ENCODE results near the gene LCOR.

LCOR gene

GRCh38 chr10:96896884-96897589 is 64.9 kb downstream of the LCOR start:
- Histone ChIP-seq H3K9ac (ENCODE audit: low read depth, low read length) (no peak overlapping the region), H3K9me3 (ENCODE audit: control insufficient read depth, insufficient read depth, low read length) (no peaks in the 10 kb centered on the region), H3K36me3 (ENCODE audit: control insufficient read depth, insufficient read depth, low read length) (no peaks in the 10 kb centered on the region), H3K4me3 (ENCODE audit: low read depth, low read length) (no peak overlapping the region), H3K4me1 (ENCODE audit: control insufficient read depth, insufficient read depth, low read length) (peaks cover 2% of the 10 kb centered on the region), H3K27me3 (ENCODE audit: control insufficient read depth, insufficient read depth, low read length) (no peaks in the 10 kb centered on the region)

DNA sequence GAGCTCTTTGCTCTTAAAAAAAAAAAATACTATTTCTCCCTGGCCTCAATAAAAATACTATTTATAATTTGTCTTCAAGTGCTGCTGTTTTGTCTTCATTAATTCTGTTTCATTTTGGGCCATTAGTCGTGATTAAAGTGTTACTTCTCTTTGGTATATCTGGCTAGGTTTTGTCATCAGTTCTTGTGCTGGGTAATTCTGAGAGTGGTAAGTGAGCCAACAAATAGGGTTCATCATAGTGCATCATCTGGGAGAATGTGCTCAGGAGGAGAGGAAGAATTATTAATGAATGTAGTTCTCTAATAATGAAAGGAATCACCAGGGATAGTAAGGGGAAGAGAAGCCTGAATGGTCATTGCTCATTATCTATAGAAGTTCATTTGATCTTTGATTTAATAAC is 70.0 kb downstream of the LCOR start:
- peaks cover 6% of the 10 kb centered on the region for H3K4me1 ChIP-seq (ENCODE audit: control insufficient read depth, insufficient read depth, low read length)
- H3K9ac ChIP-seq (ENCODE audit: low read depth, low read length): no peak overlapping the region
- H3K36me3 ChIP-seq (ENCODE audit: control insufficient read depth, insufficient read depth, low read length): no peaks in the 10 kb centered on the region
- no peaks in the 10 kb centered on the region for H3K9me3 ChIP-seq (ENCODE audit: control insufficient read depth, insufficient read depth, low read length)
- H3K4me3 ChIP-seq (ENCODE audit: low read depth, low read length): no peak overlapping the region
- H3K27me3 ChIP-seq (ENCODE audit: control insufficient read depth, insufficient read depth, low read length): no peaks in the 10 kb centered on the region

GRCh38 chr10:96902731-96903358 is 70.7 kb downstream of the LCOR start:
- Histone ChIP-seq H3K9me3 (ENCODE audit: control insufficient read depth, insufficient read depth, low read length) (no peaks in the 10 kb centered on the region), H3K27me3 (ENCODE audit: control insufficient read depth, insufficient read depth, low read length) (no peaks in the 10 kb centered on the region), H3K4me3 (ENCODE audit: low read depth, low read length) (no peak overlapping the region), H3K4me1 (ENCODE audit: control insufficient read depth, insufficient read depth, low read length) (peaks cover 6% of the 10 kb centered on the region), H3K9ac (ENCODE audit: low read depth, low read length) (no peak overlapping the region), H3K36me3 (ENCODE audit: control insufficient read depth, insufficient read depth, low read length) (no peaks in the 10 kb centered on the region)

DNA sequence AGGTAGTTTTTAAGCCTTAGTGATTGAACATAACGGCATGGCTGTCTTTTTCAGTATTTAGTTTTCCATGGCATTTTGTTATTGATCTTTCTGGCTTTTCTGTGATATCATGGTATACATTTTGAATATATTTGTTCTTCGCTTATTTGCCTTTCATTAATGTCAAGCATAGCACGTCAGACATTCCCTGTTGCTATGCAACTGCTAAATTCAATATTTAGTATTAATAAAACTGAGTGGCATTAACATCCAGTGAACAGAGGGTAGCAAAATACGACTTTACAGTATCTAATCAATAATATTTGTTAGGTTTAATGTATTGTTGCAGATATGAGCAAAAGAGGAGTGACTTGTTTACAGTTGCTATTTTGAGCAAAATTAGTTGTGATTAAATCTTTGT is 72.5 kb downstream of the LCOR start:
- H3K9ac ChIP-seq (ENCODE audit: low read depth, low read length): no peak overlapping the region
- H3K27me3 ChIP-seq (ENCODE audit: control insufficient read depth, insufficient read depth, low read length): no peaks in the 10 kb centered on the region
- H3K4me1 ChIP-seq (ENCODE audit: control insufficient read depth, insufficient read depth, low read length): peaks cover 6% of the 10 kb centered on the region
- H3K4me3 ChIP-seq (ENCODE audit: low read depth, low read length): no peak overlapping the region
- H3K9me3 ChIP-seq (ENCODE audit: control insufficient read depth, insufficient read depth, low read length): no peaks in the 10 kb centered on the region
- no peaks in the 10 kb centered on the region for H3K36me3 ChIP-seq (ENCODE audit: control insufficient read depth, insufficient read depth, low read length)

GRCh38 chr10:96906864-96907263 is 74.8 kb downstream of the LCOR start:
- Histone ChIP-seq H3K4me3 (ENCODE audit: low read depth, low read length) (no peak overlapping the region), H3K4me1 (ENCODE audit: control insufficient read depth, insufficient read depth, low read length) (peaks cover 6% of the 10 kb centered on the region), H3K9ac (ENCODE audit: low read depth, low read length) (no peak overlapping the region), H3K9me3 (ENCODE audit: control insufficient read depth, insufficient read depth, low read length) (no peaks in the 10 kb centered on the region), H3K36me3 (ENCODE audit: control insufficient read depth, insufficient read depth, low read length) (no peaks in the 10 kb centered on the region), H3K27me3 (ENCODE audit: control insufficient read depth, insufficient read depth, low read length) (no peaks in the 10 kb centered on the region)

DNA sequence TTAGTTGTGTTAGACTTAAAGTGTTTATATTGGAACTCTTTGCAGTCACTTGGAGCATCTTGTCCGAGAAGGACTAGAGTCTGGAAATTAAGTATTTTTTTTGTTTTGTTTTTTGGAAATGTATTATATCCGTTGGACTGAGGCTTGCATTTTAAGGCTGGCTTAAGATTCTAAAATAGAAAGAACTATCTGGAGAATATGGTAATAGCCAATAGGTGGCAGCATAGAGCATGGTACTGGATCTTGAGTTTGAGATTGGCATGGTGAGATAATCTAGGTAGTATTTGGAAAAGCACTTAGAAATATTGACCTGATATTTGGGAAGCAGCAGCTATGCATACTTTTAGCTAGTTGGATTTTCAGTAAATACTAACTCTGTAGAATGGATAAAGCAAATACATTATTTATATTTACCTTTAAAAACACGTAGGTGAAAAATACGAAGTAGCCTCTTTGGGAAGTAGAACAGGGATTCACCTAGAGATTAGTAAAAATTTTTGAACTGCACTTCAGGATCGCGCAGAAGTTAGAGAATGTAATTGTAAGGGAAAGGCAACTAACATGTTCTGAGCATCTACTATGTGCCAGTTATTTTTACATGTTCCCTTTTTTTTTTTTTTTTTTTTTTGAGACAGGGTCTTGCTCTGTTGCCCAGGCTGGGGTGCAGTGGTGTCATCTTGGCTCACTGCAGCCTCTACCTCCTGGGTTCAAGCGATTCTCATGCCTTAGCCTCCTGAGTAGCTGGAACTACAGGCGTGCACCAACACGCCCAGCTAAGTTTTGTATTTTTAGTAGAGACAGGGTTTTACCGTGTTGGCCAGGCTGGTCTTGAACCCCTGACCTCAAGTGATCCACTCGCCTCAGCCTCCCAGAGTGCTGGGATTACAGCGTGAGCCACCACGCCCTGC is 78.6 kb downstream of the LCOR start:
- no peaks in the 10 kb centered on the region for H3K9me3 ChIP-seq (ENCODE audit: control insufficient read depth, insufficient read depth, low read length)
- H3K4me1 ChIP-seq (ENCODE audit: control insufficient read depth, insufficient read depth, low read length): peaks cover 6% of the 10 kb centered on the region
- no peaks in the 10 kb centered on the region for H3K36me3 ChIP-seq (ENCODE audit: control insufficient read depth, insufficient read depth, low read length)

GRCh38 chr10:96912405-96912804 is 80.3 kb downstream of the LCOR start:
- Histone ChIP-seq H3K4me3 (ENCODE audit: low read depth, low read length) (no peak overlapping the region), H3K36me3 (ENCODE audit: control insufficient read depth, insufficient read depth, low read length) (no peaks in the 10 kb centered on the region), H3K4me1 (ENCODE audit: control insufficient read depth, insufficient read depth, low read length) (no peaks in the 10 kb centered on the region), H3K9me3 (ENCODE audit: control insufficient read depth, insufficient read depth, low read length) (no peaks in the 10 kb centered on the region), H3K27me3 (ENCODE audit: control insufficient read depth, insufficient read depth, low read length) (no peaks in the 10 kb centered on the region), H3K9ac (ENCODE audit: low read depth, low read length) (no peak overlapping the region)

More for the DNA sequence above, 78.6 kb downstream of the LCOR start:
- Histone ChIP-seq H3K9ac (ENCODE audit: low read depth, low read length) (no peak overlapping the region), H3K4me3 (ENCODE audit: low read depth, low read length) (no peak overlapping the region), H3K27me3 (ENCODE audit: control insufficient read depth, insufficient read depth, low read length) (no peaks in the 10 kb centered on the region)

DNA sequence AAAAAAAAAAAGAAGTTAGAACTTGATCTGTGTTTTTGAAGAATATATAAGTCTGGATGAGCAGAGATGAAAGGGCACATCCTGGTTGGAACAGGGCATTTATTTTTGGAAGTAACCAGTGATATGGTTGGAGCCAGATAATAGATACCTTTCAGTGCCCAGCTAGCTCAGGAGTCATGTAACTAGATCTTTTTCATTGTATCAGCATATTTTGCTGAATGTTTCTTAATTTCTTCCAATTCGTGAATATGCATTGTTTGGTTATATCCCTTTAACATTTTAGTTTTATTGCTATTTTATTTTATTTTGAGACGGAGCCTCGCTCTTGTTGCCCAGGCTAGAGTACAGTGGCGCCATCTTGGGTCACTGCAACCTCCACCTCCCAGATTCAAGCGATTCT is 81.8 kb downstream of the LCOR start:
- H3K27me3 ChIP-seq (ENCODE audit: control insufficient read depth, insufficient read depth, low read length): no peaks in the 10 kb centered on the region
- no peak overlapping the region for H3K9ac ChIP-seq (ENCODE audit: low read depth, low read length)
- H3K9me3 ChIP-seq (ENCODE audit: control insufficient read depth, insufficient read depth, low read length): no peaks in the 10 kb centered on the region
- no peak overlapping the region for H3K4me3 ChIP-seq (ENCODE audit: low read depth, low read length)
- H3K36me3 ChIP-seq (ENCODE audit: control insufficient read depth, insufficient read depth, low read length): no peaks in the 10 kb centered on the region
- H3K4me1 ChIP-seq (ENCODE audit: control insufficient read depth, insufficient read depth, low read length): no peaks in the 10 kb centered on the region

DNA sequence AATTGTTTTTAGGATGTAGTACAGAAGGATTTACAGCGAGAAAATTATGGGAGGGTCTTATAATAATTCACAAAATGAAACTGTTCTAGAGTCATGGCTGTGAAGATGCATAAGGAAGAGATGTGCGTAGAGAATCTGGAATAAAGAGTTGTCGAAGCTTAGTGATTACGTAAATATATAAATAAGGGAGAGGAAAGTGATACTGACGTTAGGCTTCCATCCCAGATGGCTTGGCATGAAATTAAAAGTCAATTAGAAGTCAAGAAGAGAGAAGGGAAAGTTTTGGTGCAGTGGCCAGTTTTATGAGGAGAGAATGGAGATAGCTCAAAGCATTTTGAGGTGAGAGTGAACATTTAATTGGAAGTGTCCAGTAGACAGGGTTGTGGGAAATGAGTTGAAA is 85.5 kb downstream of the LCOR start:
- Histone ChIP-seq H3K36me3 (ENCODE audit: control insufficient read depth, insufficient read depth, low read length) (no peaks in the 10 kb centered on the region), H3K9ac (ENCODE audit: low read depth, low read length) (no peak overlapping the region), H3K4me3 (ENCODE audit: low read depth, low read length) (no peak overlapping the region), H3K9me3 (ENCODE audit: control insufficient read depth, insufficient read depth, low read length) (no peaks in the 10 kb centered on the region), H3K4me1 (ENCODE audit: control insufficient read depth, insufficient read depth, low read length) (no peaks in the 10 kb centered on the region), H3K27me3 (ENCODE audit: control insufficient read depth, insufficient read depth, low read length) (no peaks in the 10 kb centered on the region)

DNA sequence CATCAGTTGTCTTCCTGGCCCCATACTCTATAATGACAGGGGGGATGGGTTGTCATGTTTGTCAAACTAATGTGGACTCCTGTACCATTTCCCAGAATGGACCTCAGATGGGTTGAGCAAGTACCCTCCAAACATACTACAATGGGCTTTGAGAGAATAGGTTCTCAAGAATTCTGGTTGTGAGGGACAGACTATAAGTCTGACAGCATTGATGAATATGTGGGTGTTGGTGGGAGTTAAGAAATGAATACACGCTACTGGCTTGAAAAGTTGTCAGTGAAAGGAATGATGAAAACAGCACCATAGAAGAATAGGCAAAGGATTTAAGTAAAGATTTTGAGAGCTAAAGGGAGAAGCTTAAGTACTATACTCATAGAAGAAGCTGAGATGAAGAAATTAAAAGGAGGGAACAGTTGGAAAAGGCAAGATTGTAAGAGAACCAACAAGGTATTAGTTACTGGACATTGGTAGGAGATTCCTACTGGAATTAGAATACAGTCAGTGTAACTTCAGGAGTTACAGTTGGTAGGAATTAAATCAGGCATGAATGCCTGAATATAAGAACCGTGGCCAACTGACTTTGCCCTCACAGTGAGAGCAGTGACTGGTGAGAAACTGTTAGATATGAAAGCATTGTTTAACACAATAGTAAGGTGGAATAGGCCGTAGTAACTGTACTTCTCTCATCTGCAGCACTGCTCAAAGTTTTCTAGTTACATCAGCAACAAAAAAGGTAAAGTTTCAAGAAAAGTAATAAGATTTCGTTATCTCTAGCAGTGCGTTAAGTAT is 86.3 kb downstream of the LCOR start:
- no peaks in the 10 kb centered on the region for H3K9me3 ChIP-seq (ENCODE audit: control insufficient read depth, insufficient read depth, low read length)
- H3K4me1 ChIP-seq (ENCODE audit: control insufficient read depth, insufficient read depth, low read length): no peaks in the 10 kb centered on the region
- no peak overlapping the region for H3K9ac ChIP-seq (ENCODE audit: low read depth, low read length)
- no peaks in the 10 kb centered on the region for H3K27me3 ChIP-seq (ENCODE audit: control insufficient read depth, insufficient read depth, low read length)
- H3K36me3 ChIP-seq (ENCODE audit: control insufficient read depth, insufficient read depth, low read length): no peaks in the 10 kb centered on the region
- no peak overlapping the region for H3K4me3 ChIP-seq (ENCODE audit: low read depth, low read length)

- H3K9ac ChIP-seq (ENCODE audit: low read depth, low read length): no peak overlapping the region
- H3K36me3 ChIP-seq (ENCODE audit: control insufficient read depth, insufficient read depth, low read length): no peaks in the 10 kb centered on the region
- H3K27me3 ChIP-seq (ENCODE audit: control insufficient read depth, insufficient read depth, low read length): no peaks in the 10 kb centered on the region
- H3K4me3 ChIP-seq (ENCODE audit: low read depth, low read length): no peak overlapping the region
- no peaks in the 10 kb centered on the region for H3K9me3 ChIP-seq (ENCODE audit: control insufficient read depth, insufficient read depth, low read length)
- no peaks in the 10 kb centered on the region for H3K4me1 ChIP-seq (ENCODE audit: control insufficient read depth, insufficient read depth, low read length)
Observed at GRCh38 chr10:96919785-96920430, 87.8 kb downstream of the LCOR start.
